NCI-H1930 (cell line): ENCODE data around the gene BBS2.
A peak's percentile ranks its signal among the peaks of the same experiment; 100 is the strongest.

ENCODE experiments used
- DNase-seq, 2 experiments: peaks; one replicate each; lab custom pipeline; 2025; lab: John Stamatoyannopoulos, UW

The BBS2 gene

GRCh38 chr16:56475201-56475600 is 44.6 kb downstream of the BBS2 start:
- no peak for DNase-seq

DNA sequence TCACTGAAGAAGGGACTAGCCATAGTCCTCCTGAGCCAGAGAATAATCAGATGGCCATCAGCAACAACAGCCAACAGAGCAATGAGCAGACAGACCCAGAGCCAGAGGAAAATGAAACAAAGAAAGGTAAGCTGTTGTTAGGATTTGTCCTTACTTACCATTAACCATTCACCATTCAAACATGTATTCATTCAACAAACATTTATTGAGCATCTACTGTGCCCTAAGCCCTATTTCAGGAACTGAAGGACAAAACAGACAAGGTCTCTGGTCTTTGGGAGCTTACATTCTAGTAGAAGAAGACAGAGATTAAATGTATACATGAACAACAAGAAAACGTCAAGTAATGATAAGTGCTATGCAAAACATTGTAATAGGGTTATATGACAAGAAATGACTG is 49.2 kb downstream of the BBS2 start:
- no peak for DNase-seq

- DNase-seq = no peak
These were observed 49.6 kb downstream of the BBS2 start for GRCh38 chr16:56470232-56470631.

DNA sequence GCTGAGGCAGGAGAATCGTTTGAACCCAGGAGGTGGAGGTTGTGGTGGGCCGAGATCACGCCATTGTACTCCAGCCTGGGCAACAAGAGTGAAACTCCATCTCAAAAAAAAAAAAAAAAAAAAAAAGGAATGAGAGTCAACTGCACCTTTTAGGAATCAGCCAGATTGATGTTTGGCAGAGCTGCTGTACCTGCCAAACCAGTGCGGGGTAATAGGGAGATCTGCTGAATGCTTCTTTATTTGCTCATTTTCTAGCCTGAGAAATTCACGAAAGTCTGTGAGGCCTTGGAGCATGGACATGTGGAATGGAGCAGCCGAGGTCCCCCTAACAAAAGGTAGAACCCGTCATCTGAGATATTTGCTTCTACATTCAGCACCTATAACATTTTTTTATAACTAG is 50.1 kb downstream of the BBS2 start:
- DNase-seq = no peak

- DNase-seq = no peak
These were observed 51.0 kb downstream of the BBS2 start for GRCh38 chr16:56468800-56469199.

DNA sequence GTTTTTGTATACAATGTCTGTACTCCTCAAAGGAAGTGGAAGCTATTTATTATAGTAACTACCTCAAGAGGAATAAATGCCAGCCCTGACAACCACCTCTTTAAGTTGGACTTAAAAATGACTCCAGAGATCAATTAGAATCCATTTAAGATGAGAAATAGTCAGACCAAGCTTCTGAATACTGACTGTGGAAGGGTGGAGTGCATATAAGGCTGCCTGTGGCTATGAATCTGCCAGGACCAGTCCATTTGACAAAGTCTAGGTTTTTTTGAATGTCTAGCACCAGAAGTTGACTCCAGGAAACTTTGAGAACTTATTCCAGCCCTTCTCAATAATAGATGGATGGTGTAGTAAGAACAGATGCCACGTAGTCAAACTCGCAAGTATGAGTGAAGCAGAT is 53.5 kb downstream of the BBS2 start:
- no peak for DNase-seq

GRCh38 chr16:56463153-56463552 is 56.7 kb downstream of the BBS2 start:
- no peak for DNase-seq

- no peak for DNase-seq
These were observed 57.6 kb downstream of the BBS2 start for GRCh38 chr16:56462064-56462796.

GRCh38 chr16:56460101-56460500 is 59.7 kb downstream of the BBS2 start:
- no peak for DNase-seq

DNA sequence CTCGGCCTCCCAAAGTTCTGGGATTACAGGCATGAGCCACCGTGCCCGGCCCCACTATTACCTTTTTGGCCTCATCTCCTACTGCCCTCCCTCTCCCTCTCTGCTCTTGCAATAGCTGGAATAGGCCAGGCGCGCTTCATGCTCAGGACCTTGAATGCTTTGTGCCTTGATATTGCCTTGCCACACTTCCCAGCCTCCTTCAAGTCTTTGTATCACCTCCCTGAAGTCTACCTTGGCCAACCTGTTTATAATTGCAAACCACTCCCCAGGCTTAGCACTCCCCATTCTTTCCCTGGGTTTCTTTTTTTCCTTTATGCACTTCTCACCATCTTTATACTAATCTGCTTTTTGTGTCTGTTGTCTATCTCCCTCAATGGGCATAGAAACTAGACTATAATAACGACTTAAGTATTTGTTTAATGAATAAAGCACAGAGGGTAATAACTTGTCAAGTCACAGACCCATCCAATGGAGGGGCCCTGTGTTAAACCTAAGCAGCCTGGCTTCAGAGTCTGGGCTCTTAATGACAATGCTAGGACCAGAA is 61.8 kb downstream of the BBS2 start:
- no peak for DNase-seq

GRCh38 chr16:56451753-56452689 is 67.8 kb downstream of the BBS2 start:
- DNase-seq = no peak

GRCh38 chr16:56450986-56451752 is 68.7 kb downstream of the BBS2 start, which contains the start of the genes NUDT21 and OGFOD1:
NUDT21 (minus strand) TSS chr16:56451332; CDS start chr16:56451202, 130 bp downstream.
OGFOD1 (plus strand) TSS chr16:56451554; CDS start chr16:56451613, 59 bp downstream.
- peak; percentile 82 for DNase-seq

DNA sequence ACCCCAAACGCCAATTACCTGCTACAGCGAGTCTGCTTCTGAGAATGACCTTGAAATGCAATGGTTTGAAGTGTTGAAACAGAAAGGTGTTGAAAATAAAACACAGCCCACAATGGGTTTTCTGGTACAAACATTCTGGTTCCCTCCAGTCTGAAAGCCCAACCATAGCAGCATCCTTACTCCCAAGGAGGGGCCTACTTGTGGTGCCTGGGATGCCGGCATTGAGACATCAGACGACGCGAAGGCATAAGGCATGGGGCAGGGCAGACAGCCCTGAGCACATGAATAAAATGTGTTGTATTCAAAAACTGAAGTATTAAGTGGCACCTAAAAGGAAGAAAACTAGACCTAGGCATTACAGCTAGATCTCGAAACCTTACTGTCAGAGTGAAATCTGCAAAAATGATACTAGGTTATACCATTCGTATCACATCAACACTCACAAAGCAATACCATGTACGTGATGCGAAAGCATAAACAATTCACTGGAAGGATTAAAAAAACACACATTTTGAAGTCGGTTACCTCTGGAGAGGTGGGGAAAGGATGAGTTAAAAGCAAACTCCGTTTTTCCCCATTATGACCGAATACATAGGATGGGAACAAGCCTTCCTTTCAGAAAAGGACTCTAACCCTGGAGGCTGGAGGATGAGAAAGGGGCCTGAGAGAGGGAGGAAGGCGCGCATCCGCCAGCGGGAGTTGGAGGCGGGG is 69.4 kb downstream of the BBS2 start:
- no peak for DNase-seq

- DNase-seq = no peak
These were observed 71.8 kb downstream of the BBS2 start for GRCh38 chr16:56448005-56448404.

GRCh38 chr16:56447286-56447685 is 72.5 kb downstream of the BBS2 start:
- no peak for DNase-seq

DNA sequence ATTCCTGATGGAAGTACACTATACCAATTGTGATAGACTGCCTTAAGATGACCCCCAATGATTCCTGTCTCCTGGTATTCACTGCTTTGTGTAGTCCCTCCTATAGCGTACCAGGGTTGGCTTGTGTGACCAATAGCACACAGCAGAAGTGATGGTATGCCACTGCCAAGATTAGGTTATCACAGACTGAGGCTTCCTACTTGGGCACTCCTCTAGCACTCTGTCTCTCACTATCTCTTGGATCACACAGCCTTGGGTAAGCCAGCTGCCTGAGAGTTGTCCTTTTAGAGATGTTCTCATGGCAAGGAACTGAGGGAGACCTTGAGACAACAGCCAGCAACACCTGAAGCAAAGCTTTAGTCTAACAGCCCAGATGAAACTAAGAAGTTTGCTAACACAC is 81.8 kb downstream of the BBS2 start:
- no peak for DNase-seq

- no peak for DNase-seq
These were observed 83.6 kb downstream of the BBS2 start for GRCh38 chr16:56436258-56436657.
